Measurements from ENCODE around the gene RAB11A.
A peak's percentile ranks its signal among the peaks of the same experiment; 100 is the strongest.

The RAB11A gene

GRCh38 chr15:65921780-65922179, 52.5 kb downstream of the RAB11A start:
- Histone ChIP-seq H3K36me3 (ENCODE audit: control insufficient read depth in 1 of 2, insufficient read depth in 2 of 2, low read depth in 1 of 2, low read length in 2 of 2) (peaks cover 0 to 8% of the 10 kb centered on the region in 2 experiments), H4K91ac (ENCODE audit: low read length) (no peak overlapping the region), H3K9me3 (ENCODE audit: control insufficient read depth, low read length) (no peaks in the 10 kb centered on the region), H2BK12ac (ENCODE audit: low read length in 2 of 2) (no peak overlapping the region), H3K4me3 (ENCODE audit: insufficient read depth in 1 of 2, low read depth in 1 of 2, low read length in 2 of 2) (no peak overlapping the region), H3K4me1 (ENCODE audit: control insufficient read depth, insufficient read depth, low read depth, low read length) (peaks cover under 1% of the 10 kb centered on the region), H2BK120ac (ENCODE audit: low read depth, low read length) (no peak overlapping the region), H3K18ac (ENCODE audit: low read depth in 1 of 2, low read length in 2 of 2) (no peak overlapping the region), H3K9ac (ENCODE audit: low read length) (no peak overlapping the region), H3K4ac (ENCODE audit: low read depth in 1 of 2, low read length in 2 of 2) (no peak overlapping the region), H2BK5ac (ENCODE audit: low read depth, low read length, poor library complexity, severe bottlenecking) (no peak overlapping the region), H2AK5ac (ENCODE audit: low read length, severe bottlenecking) (no peak overlapping the region), H3K79me1 (replicated peaks; ENCODE audit: low read length, poor library complexity, severe bottlenecking) (no peaks in the 10 kb centered on the region), H3K14ac (ENCODE audit: low read length in 2 of 2) (peak overlapping the region in 1 of 2 experiments; percentile 14), H2BK15ac (ENCODE audit: low read depth, poor library complexity, severe bottlenecking) (no peak overlapping the region), H4K8ac (ENCODE audit: low read length) (no peak overlapping the region), H3K27ac (ENCODE audit: low read length, poor library complexity, severe bottlenecking) (no peak overlapping the region), H3K23ac (ENCODE audit: low read length in 2 of 2) (no peak overlapping the region), H2AFZ (ENCODE audit: low read depth, low read length) (no peak overlapping the region), H3K27me3 (ENCODE audit: control insufficient read depth in 1 of 2, insufficient read depth in 1 of 2, low read length in 2 of 2) (peaks cover 0 to 4% of the 10 kb centered on the region in 2 experiments), H3K4me2 (ENCODE audit: low read length, poor library complexity, severe bottlenecking) (no peak overlapping the region)
- WGBS = 84% methylated on average over 5 of the region's 5 CpGs
- DNase-seq = no peak

GRCh38 chr15:65922621-65923020, 53.3 kb downstream of the RAB11A start:
- Histone ChIP-seq H2AFZ (ENCODE audit: low read depth, low read length) (no peak overlapping the region), H2BK12ac (ENCODE audit: low read length in 2 of 2) (no peak overlapping the region), H3K23ac (ENCODE audit: low read length in 2 of 2) (no peak overlapping the region), H2BK120ac (ENCODE audit: low read depth, low read length) (no peak overlapping the region), H3K4me1 (ENCODE audit: control insufficient read depth, insufficient read depth, low read depth, low read length) (no peaks in the 10 kb centered on the region), H3K9ac (ENCODE audit: low read length) (no peak overlapping the region), H3K18ac (ENCODE audit: low read depth in 1 of 2, low read length in 2 of 2) (no peak overlapping the region), H4K8ac (ENCODE audit: low read length) (no peak overlapping the region), H3K27me3 (ENCODE audit: control insufficient read depth in 1 of 2, insufficient read depth in 1 of 2, low read length in 2 of 2) (peaks cover 0 to 4% of the 10 kb centered on the region in 2 experiments), H3K79me1 (replicated peaks; ENCODE audit: low read length, poor library complexity, severe bottlenecking) (no peaks in the 10 kb centered on the region), H3K4me3 (ENCODE audit: insufficient read depth in 1 of 2, low read depth in 1 of 2, low read length in 2 of 2) (no peak overlapping the region), H2AK5ac (ENCODE audit: low read length, severe bottlenecking) (no peak overlapping the region), H3K9me3 (ENCODE audit: control insufficient read depth, low read length) (no peaks in the 10 kb centered on the region), H2BK15ac (ENCODE audit: low read depth, poor library complexity, severe bottlenecking) (no peak overlapping the region), H3K4me2 (ENCODE audit: low read length, poor library complexity, severe bottlenecking) (no peak overlapping the region), H3K36me3 (ENCODE audit: control insufficient read depth in 1 of 2, insufficient read depth in 2 of 2, low read depth in 1 of 2, low read length in 2 of 2) (peaks cover 0 to 8% of the 10 kb centered on the region in 2 experiments), H3K14ac (ENCODE audit: low read length in 2 of 2) (no peak overlapping the region), H3K4ac (ENCODE audit: low read depth in 1 of 2, low read length in 2 of 2) (no peak overlapping the region), H2BK5ac (ENCODE audit: low read depth, low read length, poor library complexity, severe bottlenecking) (no peak overlapping the region), H4K91ac (ENCODE audit: low read length) (no peak overlapping the region), H3K27ac (ENCODE audit: low read length, poor library complexity, severe bottlenecking) (no peak overlapping the region)
- no peak for DNase-seq
- WGBS = 94% methylated on average over 7 of the region's 7 CpGs

GRCh38 chr15:65923264-65923663, 54.0 kb downstream of the RAB11A start:
- Histone ChIP-seq H3K4me2 (ENCODE audit: low read length, poor library complexity, severe bottlenecking) (no peak overlapping the region), H3K4me1 (ENCODE audit: control insufficient read depth, insufficient read depth, low read depth, low read length) (no peaks in the 10 kb centered on the region), H2AK5ac (ENCODE audit: low read length, severe bottlenecking) (no peak overlapping the region), H2AFZ (ENCODE audit: low read depth, low read length) (no peak overlapping the region), H3K27me3 (ENCODE audit: control insufficient read depth in 1 of 2, insufficient read depth in 1 of 2, low read length in 2 of 2) (peaks cover 0 to 4% of the 10 kb centered on the region in 2 experiments), H3K4me3 (ENCODE audit: insufficient read depth in 1 of 2, low read depth in 1 of 2, low read length in 2 of 2) (no peak overlapping the region), H4K91ac (ENCODE audit: low read length) (no peak overlapping the region), H3K14ac (ENCODE audit: low read length in 2 of 2) (no peak overlapping the region), H3K4ac (ENCODE audit: low read depth in 1 of 2, low read length in 2 of 2) (no peak overlapping the region), H3K27ac (ENCODE audit: low read length, poor library complexity, severe bottlenecking) (no peak overlapping the region), H3K9ac (ENCODE audit: low read length) (no peak overlapping the region), H3K23ac (ENCODE audit: low read length in 2 of 2) (no peak overlapping the region), H3K18ac (ENCODE audit: low read depth in 1 of 2, low read length in 2 of 2) (no peak overlapping the region), H2BK5ac (ENCODE audit: low read depth, low read length, poor library complexity, severe bottlenecking) (no peak overlapping the region), H3K79me1 (replicated peaks; ENCODE audit: low read length, poor library complexity, severe bottlenecking) (no peaks in the 10 kb centered on the region), H2BK12ac (ENCODE audit: low read length in 2 of 2) (no peak overlapping the region), H2BK120ac (ENCODE audit: low read depth, low read length) (no peak overlapping the region), H2BK15ac (ENCODE audit: low read depth, poor library complexity, severe bottlenecking) (no peak overlapping the region), H4K8ac (ENCODE audit: low read length) (no peak overlapping the region), H3K36me3 (ENCODE audit: control insufficient read depth in 1 of 2, insufficient read depth in 2 of 2, low read depth in 1 of 2, low read length in 2 of 2) (peaks cover 0 to 7% of the 10 kb centered on the region in 2 experiments), H3K9me3 (ENCODE audit: control insufficient read depth, low read length) (no peaks in the 10 kb centered on the region)
- DNase-seq = no peak
- WGBS = 100% methylated on average over 4 of the region's 5 CpGs

- Histone ChIP-seq H4K91ac (ENCODE audit: low read length) (no peak overlapping the region), H3K4me3 (ENCODE audit: insufficient read depth in 1 of 2, low read depth in 1 of 2, low read length in 2 of 2) (no peak overlapping the region), H3K18ac (ENCODE audit: low read depth in 1 of 2, low read length in 2 of 2) (no peak overlapping the region), H4K8ac (ENCODE audit: low read length) (no peak overlapping the region), H3K9me3 (ENCODE audit: control insufficient read depth, low read length) (no peaks in the 10 kb centered on the region), H3K4me1 (ENCODE audit: control insufficient read depth, insufficient read depth, low read depth, low read length) (no peaks in the 10 kb centered on the region), H2AK5ac (ENCODE audit: low read length, severe bottlenecking) (no peak overlapping the region), H3K4ac (ENCODE audit: low read depth in 1 of 2, low read length in 2 of 2) (no peak overlapping the region), H3K23ac (ENCODE audit: low read length in 2 of 2) (peak overlapping the region in 1 of 2 experiments; percentile 48), H2BK15ac (ENCODE audit: low read depth, poor library complexity, severe bottlenecking) (no peak overlapping the region), H2BK120ac (ENCODE audit: low read depth, low read length) (no peak overlapping the region), H3K27me3 (ENCODE audit: control insufficient read depth in 1 of 2, insufficient read depth in 1 of 2, low read length in 2 of 2) (peaks cover 0 to 4% of the 10 kb centered on the region in 2 experiments), H3K36me3 (ENCODE audit: control insufficient read depth in 1 of 2, insufficient read depth in 2 of 2, low read depth in 1 of 2, low read length in 2 of 2) (peaks cover 0 to 4% of the 10 kb centered on the region in 2 experiments), H3K27ac (ENCODE audit: low read length, poor library complexity, severe bottlenecking) (no peak overlapping the region), H2AFZ (ENCODE audit: low read depth, low read length) (no peak overlapping the region), H3K9ac (ENCODE audit: low read length) (no peak overlapping the region), H2BK12ac (ENCODE audit: low read length in 2 of 2) (no peak overlapping the region), H3K14ac (ENCODE audit: low read length in 2 of 2) (no peak overlapping the region), H3K79me1 (replicated peaks; ENCODE audit: low read length, poor library complexity, severe bottlenecking) (no peaks in the 10 kb centered on the region), H3K4me2 (ENCODE audit: low read length, poor library complexity, severe bottlenecking) (no peak overlapping the region), H2BK5ac (ENCODE audit: low read depth, low read length, poor library complexity, severe bottlenecking) (no peak overlapping the region)
- no peak for DNase-seq
- WGBS = 100% methylated on average over 1 of the region's 3 CpGs
Observed at GRCh38 chr15:65924004-65924403, 54.7 kb downstream of the RAB11A start.

All from mesenchymal stem cell (in vitro differentiated cells and primary cell).